GM21737 (cell line): ENCODE results near the gene PGAM5.

Experiments used
- ATAC-seq: cut with Tn5 transposase; IDR thresholded peaks from one replicate; pipeline ENCODE4 v1.9.1; 2021; ENCODE audit warnings: mild to moderate bottlenecking, moderate library complexity; ENCODE audit not compliant: unreplicated experiment

Gene PGAM5

GRCh38 chr12:132719141-132719953 is 8.7 kb downstream of the PGAM5 start:
- no peak for ATAC-seq

- no peak for ATAC-seq
These were observed 9.3 kb downstream of the PGAM5 start for GRCh38 chr12:132719954-132720324.

DNA sequence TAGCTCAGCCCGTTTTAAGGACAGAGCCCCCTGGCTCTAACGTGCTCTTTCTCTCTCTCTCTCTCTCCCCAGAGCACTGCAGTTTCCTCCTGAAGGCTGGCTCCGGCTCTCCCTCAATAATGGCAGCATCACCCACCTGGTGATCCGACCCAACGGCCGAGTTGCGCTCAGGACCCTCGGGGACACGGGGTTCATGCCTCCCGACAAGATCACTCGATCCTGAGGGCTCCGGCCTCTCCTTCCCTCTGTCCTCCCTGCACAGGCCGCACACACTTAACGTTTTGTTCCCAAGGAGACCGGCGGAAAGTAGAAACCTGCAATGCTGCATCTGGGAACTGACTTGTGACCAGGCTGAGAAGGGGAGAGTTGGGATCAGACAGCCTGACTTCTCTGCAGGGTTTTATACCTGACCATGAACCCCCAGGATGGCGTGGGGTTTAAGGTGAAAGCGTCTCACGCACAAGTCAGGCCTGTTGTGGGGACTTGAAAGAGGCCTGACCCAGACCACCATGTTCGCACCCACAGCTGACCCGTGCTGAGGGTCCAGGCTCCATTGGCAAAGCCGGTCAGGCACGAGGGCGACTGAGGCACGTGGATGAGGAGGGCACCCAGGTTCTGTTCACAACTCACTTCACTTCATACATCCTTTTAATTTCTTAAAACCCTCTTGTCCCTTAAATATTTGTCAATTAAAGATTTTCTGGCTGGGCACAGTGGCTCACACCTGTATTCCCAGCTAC is 10.1 kb downstream of the PGAM5 start:
- no peak for ATAC-seq

- no peak for ATAC-seq
These were observed 12.5 kb downstream of the PGAM5 start for GRCh38 chr12:132723015-132723763.

DNA sequence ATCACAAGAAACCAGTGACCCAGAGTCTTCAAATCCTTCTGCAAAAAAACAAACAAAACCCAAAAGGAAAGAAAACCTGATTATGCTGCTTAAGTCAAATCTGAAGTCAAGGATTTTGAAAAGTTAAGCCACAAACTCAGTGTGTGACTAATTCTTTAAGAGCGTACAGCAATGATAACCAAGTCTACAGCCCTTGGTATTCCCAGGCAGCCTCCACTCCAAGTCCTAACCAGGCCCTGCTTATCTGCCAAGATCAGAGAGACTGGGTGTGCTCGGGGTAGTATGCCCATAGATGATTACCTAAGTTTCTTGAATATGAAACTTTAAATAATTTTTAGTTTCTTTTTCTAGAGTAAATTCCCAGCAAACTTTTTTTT is 13.1 kb downstream of the PGAM5 start:
- no peak for ATAC-seq

GRCh38 chr12:132724506-132725241 is 14.0 kb downstream of the PGAM5 start:
- no peak for ATAC-seq

DNA sequence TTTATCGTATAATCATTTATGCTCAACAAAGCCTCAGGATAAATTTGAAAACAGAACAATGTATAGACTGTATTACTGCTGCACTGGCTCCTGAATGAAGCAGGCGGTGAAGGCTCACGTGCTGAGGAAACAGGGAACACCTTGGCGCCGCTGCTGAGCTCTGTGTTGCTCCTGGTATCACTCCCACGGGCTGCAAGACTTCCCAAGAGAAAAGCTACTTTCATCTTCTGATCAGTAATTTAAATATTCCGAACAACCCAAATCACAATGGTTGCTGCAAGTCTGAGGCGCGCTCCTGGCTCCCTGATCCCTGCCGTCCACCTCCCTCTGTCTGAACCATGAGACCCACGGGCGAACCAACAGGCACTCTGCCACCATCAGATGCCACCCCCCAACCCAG is 15.7 kb downstream of the PGAM5 start:
- ATAC-seq = no peak

- ATAC-seq = no peak
These were observed 16.6 kb downstream of the PGAM5 start for GRCh38 chr12:132727091-132727794.

- ATAC-seq = no peak
These were observed 17.9 kb downstream of the PGAM5 start for GRCh38 chr12:132728502-132728901.

DNA sequence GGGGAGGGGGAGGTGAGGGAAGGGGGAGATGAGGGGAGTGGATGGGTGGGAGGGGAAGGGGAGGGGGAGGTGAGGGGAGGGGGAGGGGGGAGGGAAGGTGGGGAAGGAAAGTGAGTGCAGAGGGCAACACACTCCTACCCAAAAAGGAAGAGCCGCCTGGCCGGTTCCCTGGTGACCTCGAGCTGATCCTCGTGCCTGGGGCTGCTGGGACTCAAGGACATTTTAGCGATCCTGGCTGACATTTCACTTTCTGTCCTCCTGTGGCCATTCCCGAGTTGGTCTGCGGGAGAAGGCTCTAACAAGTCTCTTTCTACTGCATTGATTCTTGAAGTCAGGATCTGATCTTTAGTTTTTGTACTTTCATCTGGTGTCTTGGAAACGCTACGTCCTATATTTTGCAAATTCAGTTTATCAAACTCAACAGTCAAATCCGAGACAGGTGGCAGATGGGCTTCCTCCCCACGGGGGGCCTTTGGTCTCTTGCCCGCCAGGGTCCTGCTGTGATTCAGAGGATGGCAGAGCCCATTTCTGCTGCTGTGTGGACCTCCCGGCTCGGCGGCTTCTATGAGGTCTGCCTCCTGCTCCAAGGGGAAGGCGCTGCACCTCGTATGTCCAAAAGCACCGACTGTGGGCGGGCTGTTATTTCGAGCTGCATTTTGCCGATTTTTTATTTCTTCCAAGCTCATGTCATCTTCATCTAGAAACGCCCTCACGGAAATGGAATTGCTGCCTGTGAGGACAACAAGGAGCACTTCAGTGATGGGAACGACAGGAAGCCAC is 19.1 kb downstream of the PGAM5 start:
- ATAC-seq = no peak

DNA sequence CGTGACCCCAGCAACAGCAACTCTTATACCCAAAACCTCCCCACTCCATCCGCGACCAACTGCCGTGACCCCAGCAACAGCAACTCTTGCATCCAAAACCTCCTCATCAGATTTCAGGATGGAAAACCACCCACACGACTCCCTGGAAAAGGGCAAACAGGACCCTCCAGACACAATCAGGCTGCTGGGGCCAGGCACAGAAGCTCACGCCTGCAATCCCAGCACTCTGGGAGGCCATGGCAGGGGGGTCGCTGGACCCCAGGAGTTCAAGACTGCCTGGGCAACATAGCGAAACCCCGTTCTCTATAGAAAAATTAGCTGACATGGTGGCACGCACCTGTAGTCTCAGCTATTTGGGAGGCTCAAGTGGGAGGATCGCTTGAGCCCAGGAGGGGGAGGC is 19.7 kb downstream of the PGAM5 start:
- no peak for ATAC-seq

- no peak for ATAC-seq
These were observed 20.9 kb downstream of the PGAM5 start for GRCh38 chr12:132731574-132731973.

DNA sequence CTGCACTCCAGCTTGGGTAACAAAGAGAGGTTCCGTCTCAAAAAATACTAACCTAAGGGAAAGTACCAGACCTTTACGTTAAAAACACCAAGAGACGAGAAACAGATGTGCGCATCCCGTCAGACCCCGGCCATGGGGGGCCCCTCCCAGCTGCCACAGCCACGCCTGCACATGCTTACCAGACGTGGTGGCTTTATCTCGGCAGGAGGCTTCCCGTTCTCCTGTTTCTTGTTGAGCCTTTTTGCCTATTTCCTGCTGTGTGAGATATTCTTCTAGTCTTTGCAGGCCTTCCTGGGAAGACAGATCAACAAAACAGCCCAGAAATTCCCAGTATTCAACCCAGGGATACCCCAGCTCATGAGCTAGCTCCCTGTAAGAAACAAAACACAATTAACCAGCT is 23.6 kb downstream of the PGAM5 start:
- ATAC-seq = no peak

GRCh38 chr12:132735496-132735895 is 24.9 kb downstream of the PGAM5 start:
- no peak for ATAC-seq

- ATAC-seq = no peak
These were observed 25.7 kb downstream of the PGAM5 start for GRCh38 chr12:132736378-132736777.

DNA sequence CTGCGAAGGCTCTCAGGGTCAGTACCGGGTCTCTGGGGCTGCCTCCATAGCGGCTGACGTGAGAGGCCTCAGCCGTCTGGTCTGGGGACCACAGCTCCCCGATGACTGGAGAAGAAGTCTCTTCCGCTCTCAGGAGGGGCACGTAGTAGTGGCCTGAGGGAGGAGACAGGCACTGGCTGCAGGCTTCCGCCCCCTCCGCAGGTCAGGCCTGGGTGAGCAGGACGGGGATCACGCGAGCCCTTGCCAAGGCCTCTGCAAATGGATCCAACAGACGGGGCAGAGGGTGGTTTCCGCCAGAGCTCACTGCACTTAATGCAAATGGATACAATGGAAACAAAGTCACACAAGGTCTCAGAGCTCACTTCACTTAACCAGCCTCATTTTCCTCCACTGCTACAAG is 26.3 kb downstream of the PGAM5 start:
- ATAC-seq = no peak

DNA sequence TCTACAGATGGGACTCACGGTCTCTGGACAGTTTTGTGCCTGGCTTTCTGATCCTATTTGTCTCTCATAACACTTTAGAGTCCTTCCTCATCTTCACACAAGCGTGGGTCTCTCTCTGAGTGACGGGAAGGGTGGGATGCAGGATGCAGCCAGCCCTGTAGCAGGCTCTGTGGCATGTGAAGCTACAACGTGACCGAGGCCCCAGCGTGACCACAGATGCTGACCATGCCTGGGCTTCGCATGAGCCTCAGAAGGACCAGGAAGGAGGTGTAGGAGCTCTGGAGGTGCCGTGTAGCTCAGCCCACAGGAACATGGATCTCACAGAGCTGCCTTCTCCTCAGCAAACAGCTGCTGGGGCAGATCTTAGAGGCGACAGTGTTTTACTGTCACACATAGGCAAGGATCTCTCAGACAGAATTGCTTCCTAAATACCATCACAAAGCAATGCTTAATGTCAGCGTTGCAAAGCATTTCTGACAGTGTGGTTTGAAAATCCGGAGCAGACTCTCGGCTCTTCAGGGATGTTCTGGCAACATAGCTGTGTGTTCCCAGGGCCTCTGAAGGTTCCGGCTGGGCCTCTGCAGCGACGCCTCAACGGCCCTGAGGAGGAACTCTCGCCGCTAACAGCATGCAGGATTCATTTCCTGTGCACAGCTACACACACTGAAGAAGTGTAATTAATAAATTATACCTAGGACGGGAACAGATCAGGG is 29.1 kb downstream of the PGAM5 start:
- no peak for ATAC-seq

GRCh38 chr12:132740313-132740646 is 29.6 kb downstream of the PGAM5 start:
- no peak for ATAC-seq

DNA sequence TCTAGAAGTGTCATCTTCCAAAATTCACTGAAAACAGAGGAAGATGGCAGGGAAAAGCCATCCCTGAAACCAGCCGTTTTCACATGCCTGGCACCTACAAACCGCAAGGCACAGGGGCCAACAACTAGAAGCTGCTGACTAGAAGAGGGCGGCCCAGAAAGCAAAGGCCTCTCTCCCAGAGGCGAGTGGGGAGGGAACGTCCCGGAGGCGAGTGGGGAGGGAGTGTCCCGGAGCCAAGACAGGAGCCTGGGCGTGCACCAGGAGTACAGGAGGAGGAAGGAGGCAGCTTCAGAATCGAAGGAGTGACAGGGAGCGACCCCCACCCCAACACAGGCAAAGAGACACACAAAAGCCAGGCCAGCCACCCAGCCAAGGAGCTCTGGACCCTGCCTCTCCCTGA is 30.0 kb downstream of the PGAM5 start:
- ATAC-seq = no peak
